CD4-positive, alpha-beta T cell treated with Interferon alpha-2 for 1 hour (primary cell): ENCODE results near the gene C2orf76.
A peak's percentile ranks its signal among the peaks of the same experiment; 100 is the strongest.
"Not testable (repeated sequence)": the region's sequence is repeated elsewhere in the genome, so short reads cannot be mapped to it uniquely, and the experiment has no call there.

Experiments used
- DNase-seq, 2 donors: peaks; one replicate each; pipeline ENCODE4 v3.0.0-alpha.2; 2020 to 2022

C2orf76 gene

DNA sequence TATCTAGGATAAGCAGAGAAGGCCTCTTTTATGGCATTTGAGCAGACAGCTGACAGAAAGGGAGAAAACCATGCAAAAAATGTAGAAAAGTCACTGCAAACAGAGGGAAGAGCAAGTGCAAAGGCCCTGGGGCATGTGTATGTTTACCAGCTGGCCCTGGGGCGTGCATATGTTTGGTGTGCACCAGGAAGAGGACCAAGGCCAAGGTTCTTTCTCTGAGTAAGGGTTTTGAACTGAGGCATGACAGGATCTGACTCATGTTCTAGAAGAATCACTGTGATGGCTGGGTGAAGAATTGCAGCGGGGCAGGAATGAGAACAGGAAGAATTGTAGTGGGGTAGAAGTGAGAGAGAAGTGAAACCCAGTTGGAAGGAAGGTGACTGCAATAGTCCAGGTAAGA, 73.4 kb downstream of the C2orf76 start:
- DNase-seq = no peak

DNA sequence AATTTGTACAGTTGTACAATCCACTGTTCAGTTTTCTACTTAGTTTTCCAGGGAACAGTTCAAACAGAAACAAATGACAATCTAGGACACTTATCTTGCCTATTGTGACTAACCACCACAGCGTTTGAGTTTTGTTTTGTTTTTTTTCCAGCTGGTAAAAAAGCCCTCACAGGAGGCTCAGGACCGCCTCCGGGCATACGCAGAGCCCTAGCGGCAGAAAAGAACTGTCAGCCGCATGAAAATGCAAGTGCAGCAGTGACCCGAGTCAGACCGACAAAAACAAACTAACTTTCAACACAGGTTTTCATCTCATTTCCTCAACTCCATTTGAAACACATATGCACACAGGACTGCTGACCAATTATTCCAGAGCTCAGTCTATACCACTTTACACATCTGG, 74.4 kb downstream of the C2orf76 start:
- DNase-seq = no peak

GRCh38 chr2:119291588-119292167, 75.0 kb downstream of the C2orf76 start:
- no peak for DNase-seq

DNA sequence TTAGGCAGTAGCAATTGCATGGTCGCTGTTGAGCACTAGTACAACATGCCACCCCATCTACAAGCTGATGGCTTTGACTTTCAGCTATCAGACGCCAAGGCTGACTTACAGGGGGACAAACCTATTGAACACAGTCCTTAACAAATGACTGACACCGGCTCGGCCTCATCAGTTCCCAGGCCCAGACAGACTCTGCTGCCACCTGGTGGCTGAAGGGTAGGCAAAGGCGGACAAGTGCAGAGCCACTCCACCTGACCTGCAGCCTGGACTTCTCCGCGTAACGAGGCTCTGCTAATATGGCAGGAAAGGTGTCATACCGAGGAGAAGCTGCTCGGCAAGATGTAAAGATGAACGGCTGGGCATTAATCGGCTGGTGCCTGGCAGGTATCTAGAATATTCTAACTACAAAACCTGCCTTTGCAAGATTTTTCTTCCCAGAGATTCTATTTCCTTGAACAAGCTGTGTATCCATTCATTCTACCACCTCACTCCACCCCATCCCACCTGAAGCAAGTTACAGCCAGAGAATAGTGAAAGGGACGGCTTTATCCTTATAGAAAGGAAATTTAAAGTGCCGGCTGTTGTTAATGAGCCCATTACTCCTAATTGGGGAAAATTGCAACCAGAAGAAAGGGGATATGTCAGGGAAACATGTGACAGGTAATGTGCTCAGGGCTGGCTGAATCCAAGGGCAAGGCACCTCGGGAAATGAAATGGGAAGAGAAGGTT, 75.6 kb downstream of the C2orf76 start:
- DNase-seq = no peak

DNA sequence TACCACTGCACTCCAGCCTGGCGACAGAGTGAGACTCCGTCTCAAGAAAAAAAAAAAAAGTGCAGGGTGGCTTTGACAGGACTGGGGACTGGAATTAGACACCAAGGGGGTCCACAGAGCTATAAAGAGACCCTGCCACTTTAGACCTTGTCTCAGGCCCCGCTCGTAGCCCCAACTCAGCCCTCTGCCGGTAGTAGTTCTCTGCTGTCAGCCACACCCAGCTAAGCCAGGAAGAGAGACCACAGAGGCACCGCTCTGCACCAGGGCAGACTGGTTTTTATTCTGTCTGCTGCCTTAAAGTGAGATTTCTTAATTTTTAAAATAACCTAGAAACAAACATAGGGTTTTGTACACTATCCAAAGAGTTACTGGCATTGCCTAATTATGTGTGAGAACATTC, 77.0 kb downstream of the C2orf76 start:
- DNase-seq = no peak

- no peak for DNase-seq
Observed at GRCh38 chr2:119289093-119289492, 77.5 kb downstream of the C2orf76 start.

- DNase-seq = no peak
Observed at GRCh38 chr2:119288576-119288975, 78.1 kb downstream of the C2orf76 start.

- DNase-seq = no peak
Observed at GRCh38 chr2:119286661-119287060, 80.0 kb downstream of the C2orf76 start.

DNA sequence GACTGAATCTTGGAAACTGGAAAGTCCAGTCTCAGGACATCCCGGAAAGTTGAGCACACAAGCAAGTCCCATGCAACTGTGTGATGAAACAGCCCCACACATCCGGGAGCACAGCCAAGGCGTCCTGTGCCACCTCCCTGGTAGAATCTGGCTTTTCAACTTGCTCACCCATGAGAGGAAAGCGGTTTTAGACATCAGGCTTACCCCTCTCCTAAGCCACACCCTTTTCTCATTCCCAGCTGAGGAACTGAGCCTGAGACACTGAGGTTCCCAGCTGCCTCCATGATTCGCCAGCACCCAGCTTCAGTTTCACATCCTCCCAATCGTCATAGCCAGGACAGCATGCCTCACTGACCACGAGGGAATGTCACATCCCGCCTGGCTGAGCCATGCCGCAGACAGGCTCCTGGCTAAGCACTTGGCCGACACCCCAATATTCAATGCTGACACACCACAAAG, 82.7 kb downstream of the C2orf76 start:
- peak; percentile 1 to 62 for DNase-seq

- no peak for DNase-seq
Observed at GRCh38 chr2:119282996-119283511, 83.6 kb downstream of the C2orf76 start.

GRCh38 chr2:119282146-119282995, 84.3 kb downstream of the C2orf76 start:
- no peak for DNase-seq

DNA sequence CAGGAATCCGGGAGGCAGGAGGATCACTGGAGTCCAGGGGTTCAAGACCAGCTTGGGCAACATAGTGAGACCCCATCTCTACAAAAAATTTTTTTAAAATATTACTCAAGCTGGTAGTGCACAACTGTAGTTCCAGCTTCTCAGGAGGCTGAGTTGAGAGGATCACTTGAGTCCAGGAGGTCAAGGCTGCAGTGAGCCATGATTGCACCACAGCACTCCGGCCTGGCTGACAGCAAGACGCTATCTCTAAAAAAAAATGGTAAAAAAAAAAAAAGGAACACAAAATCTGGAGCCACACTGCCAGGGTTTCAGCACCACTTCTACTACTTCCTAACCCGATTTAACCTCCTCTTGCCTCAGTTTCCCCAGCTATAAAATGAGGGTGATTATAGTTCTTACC, 86.0 kb downstream of the C2orf76 start:
- DNase-seq = no peak

DNA sequence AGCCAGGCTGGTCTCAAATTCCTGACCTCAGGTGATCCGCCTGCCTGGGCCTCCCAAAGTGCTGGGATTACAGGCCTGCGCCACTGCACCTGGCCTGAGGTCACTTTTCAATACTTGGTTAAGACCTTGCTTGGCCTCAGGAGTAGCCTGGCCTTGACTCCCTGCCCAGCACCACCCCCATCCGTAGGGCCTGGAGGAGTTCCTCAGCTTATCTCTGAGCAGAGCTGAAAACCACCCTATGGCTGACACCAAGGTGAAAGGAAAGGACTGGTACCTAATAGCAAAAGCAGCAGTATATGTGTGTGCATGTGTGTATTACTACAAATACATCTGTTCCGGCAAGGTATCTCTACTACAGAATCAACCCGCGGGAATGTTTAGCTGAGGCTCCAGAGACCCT, 87.0 kb downstream of the C2orf76 start:
- DNase-seq = no peak

DNA sequence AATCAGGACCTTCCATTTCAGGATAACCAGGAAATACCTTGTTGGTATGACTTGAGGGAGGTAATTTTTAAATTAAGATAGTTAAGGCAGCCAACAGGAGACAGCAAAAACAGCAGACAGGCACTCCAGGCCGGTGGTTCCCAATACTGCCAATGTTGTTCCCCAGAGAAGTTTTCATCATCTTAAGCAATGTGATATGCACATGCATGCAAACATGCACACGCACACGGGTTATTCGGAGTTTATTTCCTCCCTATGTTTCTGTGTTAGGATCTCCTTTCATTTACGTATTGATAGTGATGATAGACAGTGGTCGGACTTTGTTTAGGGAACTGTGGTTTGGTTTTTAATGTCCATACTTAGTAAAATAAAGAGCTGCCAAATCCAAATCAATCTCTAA, 87.7 kb downstream of the C2orf76 start:
- DNase-seq = no peak

DNA sequence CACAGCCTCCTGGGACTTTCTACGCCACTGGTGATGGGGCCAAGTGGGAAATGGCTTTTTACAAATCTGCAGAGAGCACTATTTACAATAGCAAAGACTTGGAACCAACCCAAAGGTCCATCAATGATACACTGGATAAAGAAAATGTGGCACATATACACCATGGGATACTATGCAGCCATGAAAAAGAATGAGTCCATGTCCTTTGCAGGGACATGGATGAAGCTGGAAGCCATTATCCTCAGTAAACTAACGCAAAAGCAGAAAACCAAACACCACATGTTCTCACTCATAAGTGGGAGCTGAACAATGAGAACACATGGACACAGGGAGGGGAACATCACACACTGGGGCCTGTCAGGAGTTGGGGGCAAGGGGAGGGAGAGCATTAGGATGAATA, 88.2 kb downstream of the C2orf76 start:
- not testable (repeated sequence) for DNase-seq

DNA sequence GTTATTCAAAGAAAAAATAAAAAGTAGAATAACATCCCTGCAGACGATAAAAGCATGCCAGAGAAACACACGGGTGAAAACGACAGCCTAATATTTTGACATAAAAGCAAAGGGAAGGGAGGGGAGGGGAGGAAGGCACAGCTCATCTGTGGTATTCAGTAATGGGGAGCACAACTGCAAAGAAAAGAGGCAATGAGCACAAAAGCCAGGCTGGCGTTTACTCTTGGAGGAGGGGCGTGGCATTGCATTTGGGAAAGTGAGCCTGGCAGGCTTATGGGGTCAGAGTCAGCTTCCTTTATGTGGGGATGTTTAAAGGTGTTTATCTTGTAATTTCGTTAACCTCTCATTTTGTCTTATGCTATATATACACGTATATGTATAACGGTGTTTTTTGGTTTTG, 89.8 kb downstream of the C2orf76 start:
- DNase-seq = no peak

DNA sequence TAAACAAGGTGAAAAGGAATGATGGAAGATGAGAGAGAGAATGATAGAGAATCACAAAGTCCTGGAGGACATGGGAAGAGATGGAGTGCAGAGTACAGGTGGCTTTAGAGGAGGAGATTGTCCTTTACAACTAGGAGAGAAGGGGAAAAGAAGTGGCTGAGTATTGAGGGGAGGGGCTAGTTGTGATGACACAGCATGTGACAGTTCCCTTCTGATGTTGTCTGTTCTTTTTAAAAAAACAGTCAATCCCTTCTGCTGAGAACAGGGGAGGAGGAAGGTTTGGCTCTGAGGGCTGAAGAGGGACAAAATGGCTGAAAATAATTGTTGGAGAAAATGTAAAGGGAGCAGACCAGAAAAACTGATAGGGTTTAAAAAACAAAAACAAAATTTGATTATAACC, 99.0 kb downstream of the C2orf76 start:
- DNase-seq = no peak

DNA sequence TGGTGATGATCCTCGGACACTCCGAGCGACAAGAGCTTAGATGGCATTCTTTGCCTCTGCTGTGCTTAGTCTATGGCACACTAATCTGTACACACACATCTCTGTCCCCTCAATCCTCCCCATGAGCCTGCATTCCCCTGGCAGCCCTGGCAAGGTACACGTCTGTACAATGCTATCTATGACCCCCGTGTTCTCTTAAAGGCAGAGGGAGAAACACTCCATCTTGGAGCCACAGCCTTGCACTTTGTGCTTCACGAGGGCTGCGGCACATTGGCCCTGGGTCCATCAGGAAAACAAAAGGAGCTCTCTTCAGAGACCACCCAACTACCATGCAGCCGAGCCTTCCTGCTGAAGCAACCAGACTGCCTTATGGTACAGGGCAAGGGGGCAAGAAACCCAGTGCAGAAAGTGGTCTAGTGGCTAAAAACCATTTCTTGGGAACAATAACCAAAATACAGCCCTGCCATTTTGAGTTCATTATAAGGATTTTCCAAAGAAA, 100.5 kb downstream of the C2orf76 start:
- no peak for DNase-seq

DNA sequence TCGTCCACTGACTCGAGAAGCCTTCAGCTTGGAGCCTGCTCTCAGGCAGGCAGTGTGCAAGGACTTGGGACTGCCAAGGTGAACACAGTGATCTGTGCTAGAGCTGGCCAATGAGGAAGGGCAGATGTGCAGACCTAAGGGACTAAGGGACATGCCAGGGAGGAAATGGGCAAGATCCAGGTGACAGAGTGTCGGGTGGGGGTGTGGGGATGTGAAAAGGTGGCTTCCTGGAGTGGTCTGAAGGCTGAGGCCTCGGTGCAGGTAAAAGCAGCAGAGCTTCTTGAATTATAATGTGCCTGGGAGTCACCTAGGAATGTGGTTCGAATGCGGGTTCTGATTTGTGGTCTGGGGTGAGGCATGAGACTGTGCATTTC, 101.0 kb downstream of the C2orf76 start:
- no peak for DNase-seq

DNA sequence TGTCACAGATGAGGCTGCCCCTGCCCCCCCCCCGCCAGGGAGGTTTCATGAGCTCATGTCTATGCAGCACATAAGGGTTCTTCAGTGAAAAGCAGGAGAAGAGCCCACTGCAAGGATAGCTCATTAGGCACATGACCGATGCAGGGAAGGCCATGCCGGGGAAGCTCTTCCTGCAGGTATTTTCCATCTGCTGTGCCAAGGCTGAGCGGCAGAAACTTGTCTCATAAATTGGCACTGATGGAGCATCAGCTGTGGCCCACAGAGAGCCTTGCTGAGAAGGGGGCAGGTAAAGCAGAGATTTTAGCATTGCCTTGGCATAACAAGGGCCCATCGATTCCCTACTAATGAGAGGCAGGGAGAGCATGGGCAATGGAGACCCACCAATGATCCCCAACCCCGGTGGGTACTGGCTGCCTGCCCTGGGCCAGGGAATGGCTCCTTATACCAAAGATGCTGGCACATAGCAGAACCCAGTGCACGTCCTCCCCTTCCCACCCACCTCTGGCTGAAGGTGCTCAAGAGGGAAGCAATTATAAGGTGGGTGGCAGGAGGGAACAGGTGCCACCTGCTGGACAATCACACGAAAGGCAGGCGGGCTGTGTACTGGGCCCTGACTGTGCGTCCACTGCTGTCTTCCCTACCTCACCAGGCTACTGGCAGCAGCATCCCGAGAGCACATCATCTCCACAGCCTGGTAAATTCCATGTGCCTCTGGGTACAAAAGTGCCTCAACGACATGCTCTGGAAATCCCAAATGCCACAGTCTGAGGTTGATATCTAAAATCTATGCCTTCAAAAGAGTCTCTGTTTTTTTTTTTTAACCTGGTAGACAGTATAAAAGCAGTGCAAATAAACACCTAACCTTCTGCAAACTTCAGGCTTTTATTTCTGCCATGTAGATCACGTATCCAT, 101.6 kb downstream of the C2orf76 start:
- DNase-seq = peak in 1 of 2 donors; percentile 21

- no peak for DNase-seq
Observed at GRCh38 chr2:119263656-119264055, 103.0 kb downstream of the C2orf76 start.

DNA sequence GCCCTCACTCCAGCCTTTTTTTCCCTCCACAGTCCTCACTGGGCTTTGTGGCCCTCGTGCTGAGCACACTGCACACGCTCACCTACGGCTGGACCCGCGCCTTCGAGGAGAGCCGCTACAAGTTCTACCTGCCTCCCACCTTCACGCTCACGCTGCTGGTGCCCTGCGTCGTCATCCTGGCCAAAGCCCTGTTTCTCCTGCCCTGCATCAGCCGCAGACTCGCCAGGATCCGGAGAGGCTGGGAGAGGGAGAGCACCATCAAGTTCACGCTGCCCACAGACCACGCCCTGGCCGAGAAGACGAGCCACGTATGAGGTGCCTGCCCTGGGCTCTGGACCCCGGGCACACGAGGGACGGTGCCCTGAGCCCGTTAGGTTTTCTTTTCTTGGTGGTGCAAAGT, 103.6 kb downstream of the C2orf76 start:
- no peak for DNase-seq
